Measurements from ENCODE around the gene PRSS22.

Gene PRSS22

GRCh38 chr16:2902337-2903130, 44.6 kb upstream of the PRSS22 start:
- no peak for DNase-seq (ENCODE audit: low spot score)
- in situ Hi-C loops (cut with MboI; ENCODE audit: low pct_unique_long_range_greater_than_20kb, low sequenced_read_pairs, unreplicated experiment) = no loop called here

DNA sequence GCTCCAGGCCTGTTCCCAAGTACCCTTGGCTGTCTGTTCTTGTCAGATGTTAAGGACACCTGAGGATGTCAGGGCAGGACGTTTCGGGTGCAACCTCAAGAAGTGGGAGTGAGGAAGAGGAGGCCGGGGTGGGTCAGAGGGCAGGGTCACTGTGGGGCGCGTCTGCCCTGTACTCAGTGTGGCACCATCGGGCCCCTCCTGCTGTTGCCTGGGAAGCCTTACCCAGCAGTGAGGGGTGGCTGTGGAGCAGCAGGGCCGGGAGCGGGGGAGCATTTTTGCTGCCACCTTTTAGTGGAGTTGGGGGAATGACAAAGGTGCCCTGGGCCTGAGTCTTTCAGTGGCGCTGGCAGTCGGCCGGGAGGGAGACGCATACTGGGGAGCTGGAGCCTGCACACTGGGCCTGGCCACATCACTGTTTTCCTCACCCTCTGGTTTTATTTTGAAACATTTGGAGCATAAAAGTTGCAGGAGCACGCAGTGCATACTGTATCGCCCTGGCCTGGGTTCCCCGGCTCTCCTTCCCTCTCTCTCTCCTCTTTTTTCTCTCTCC, 42.6 kb upstream of the PRSS22 start:
- in situ Hi-C loops (cut with MboI; ENCODE audit: low pct_unique_long_range_greater_than_20kb, low sequenced_read_pairs, unreplicated experiment) = no loop called here
- no peak for TF ChIP-seq CTCF (IDR thresholded peaks at IDR 0.05; ENCODE audit: extremely low read depth, insufficient read depth, missing control alignments)

More at GRCh38 chr16:2902337-2903130, 44.6 kb upstream of the PRSS22 start:
- no peak for TF ChIP-seq CTCF (IDR thresholded peaks at IDR 0.05; ENCODE audit: extremely low read depth, insufficient read depth, missing control alignments)

DNA sequence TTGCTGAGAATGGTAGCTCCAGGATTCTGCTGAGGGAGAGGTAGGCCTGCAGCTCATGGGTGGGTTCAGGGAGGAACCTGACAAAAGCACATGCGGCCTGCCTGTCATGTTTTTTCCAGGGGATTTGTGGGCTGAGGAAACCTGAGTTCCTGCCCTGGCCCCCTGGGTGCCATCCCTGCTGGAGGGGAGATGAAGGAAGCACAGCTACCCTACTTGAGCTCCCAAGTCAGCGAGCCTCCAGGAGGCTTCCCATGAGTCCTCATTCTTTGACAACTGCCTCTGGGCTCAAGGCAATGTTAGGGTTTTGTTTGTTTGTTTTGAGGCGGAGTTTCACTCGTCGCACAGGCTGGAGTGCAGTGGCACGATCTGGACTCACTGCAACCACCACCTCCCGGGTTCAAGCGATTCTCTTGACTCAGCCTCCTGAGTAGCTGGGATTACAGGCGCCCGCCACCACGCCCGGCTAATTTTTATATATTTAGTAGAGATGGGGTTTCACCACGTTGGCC, 41.6 kb upstream of the PRSS22 start:
- DNase-seq (ENCODE audit: low spot score) = no peak
- in situ Hi-C loops (cut with MboI; ENCODE audit: low pct_unique_long_range_greater_than_20kb, low sequenced_read_pairs, unreplicated experiment) = no loop called here
- TF ChIP-seq CTCF (IDR thresholded peaks at IDR 0.05; ENCODE audit: extremely low read depth, insufficient read depth, missing control alignments) = no peak

More for the DNA sequence above, 42.6 kb upstream of the PRSS22 start:
- no peak for DNase-seq (ENCODE audit: low spot score)

- in situ Hi-C loops (cut with MboI; ENCODE audit: low pct_unique_long_range_greater_than_20kb, low sequenced_read_pairs, unreplicated experiment) = no loop called here
- TF ChIP-seq CTCF (IDR thresholded peaks at IDR 0.05; ENCODE audit: extremely low read depth, insufficient read depth, missing control alignments) = no peak
- no peak for DNase-seq (ENCODE audit: low spot score)
Measured at GRCh38 chr16:2898831-2899563, 41.0 kb upstream of the PRSS22 start.

- in situ Hi-C loops (cut with MboI; ENCODE audit: low pct_unique_long_range_greater_than_20kb, low sequenced_read_pairs, unreplicated experiment) = no loop called here
- DNase-seq (ENCODE audit: low spot score) = peak; percentile 72
- TF ChIP-seq CTCF (IDR thresholded peaks at IDR 0.05; ENCODE audit: extremely low read depth, insufficient read depth, missing control alignments) = no peak
Measured at GRCh38 chr16:2897110-2897509, 39.1 kb upstream of the PRSS22 start.

DNA sequence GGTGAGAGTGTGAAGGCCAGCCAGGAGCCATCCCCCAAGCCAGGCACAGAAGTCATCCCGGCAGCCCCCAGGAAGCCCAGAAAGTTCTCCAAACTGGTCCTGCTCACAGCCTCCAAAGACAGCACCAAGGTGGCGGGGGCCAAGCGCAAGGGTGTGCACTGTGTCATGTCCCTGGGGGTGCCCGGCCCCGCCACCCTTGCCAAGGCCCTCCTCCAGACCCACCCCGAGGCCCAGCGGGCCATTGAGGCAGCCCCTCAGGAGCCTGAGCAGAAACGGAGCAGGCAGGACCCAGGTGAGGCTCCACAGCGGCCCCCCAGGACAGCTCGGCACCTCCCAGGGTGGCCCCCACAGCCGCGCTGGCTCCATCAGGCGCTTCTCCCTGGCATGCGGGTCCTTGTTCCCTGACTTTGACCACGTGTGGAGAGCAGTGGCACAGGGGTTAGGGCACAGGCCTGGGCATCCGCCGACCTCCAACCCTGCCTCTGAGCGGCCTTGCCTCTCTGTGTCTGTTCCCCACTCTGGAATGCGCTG, 38.6 kb upstream of the PRSS22 start:
- DNase-seq (ENCODE audit: low spot score) = no peak
- no peak for TF ChIP-seq CTCF (IDR thresholded peaks at IDR 0.05; ENCODE audit: extremely low read depth, insufficient read depth, missing control alignments)
- in situ Hi-C loops (cut with MboI; ENCODE audit: low pct_unique_long_range_greater_than_20kb, low sequenced_read_pairs, unreplicated experiment) = no loop called here
